ENCODE measurements around the gene KIAA0753.

DNA sequence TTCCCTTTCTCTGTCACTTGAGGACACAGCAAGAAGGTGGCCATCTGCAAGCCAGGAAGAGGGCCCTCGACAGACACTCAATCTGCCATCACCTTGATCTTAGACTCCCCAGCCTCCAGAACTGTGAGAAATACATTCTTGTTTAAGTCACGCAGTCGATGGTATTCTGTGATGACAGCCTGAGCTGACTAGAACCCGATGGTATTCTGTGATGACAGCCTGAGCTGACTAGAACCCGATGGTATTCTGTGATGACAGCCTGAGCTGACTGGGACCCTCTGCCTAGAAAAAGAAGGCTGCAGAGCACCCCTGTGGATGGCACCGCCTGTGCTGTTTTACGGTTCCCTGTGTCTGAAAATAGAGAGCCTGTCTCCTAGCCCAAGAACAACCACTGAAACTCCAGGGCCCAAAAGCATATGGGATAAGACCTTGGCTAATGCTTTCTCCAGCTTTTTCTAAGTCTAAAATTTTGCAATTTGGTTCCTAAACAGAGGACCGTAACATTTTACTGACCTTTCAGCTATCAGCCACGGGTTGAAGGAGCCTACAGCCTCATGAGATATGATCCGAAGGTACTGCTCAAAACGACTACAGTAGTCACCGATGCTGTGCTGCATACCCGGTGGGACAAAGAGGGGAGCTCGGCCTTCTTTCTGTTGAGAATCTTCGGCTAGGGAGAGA, 51.1 kb downstream of the KIAA0753 start:
- TF ChIP-seq POLR2A (IDR thresholded peaks at IDR 0.05) = no peak
- TF ChIP-seq, protein P1, sequence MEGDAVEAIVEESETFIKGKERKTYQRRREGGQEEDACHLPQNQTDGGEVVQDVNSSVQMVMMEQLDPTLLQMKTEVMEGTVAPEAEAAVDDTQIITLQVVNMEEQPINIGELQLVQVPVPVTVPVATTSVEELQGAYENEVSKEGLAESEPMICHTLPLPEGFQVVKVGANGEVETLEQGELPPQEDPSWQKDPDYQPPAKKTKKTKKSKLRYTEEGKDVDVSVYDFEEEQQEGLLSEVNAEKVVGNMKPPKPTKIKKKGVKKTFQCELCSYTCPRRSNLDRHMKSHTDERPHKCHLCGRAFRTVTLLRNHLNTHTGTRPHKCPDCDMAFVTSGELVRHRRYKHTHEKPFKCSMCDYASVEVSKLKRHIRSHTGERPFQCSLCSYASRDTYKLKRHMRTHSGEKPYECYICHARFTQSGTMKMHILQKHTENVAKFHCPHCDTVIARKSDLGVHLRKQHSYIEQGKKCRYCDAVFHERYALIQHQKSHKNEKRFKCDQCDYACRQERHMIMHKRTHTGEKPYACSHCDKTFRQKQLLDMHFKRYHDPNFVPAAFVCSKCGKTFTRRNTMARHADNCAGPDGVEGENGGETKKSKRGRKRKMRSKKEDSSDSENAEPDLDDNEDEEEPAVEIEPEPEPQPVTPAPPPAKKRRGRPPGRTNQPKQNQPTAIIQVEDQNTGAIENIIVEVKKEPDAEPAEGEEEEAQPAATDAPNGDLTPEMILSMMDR (IDR thresholded peaks at IDR 0.05 in 4 of 5, conservative IDR thresholded peaks at IDR 0.05 in 1 of 5) = no peak
